HEK293 (cell line): ENCODE data around the gene SNX6.
"Not testable (repeated sequence)": the region's sequence is repeated elsewhere in the genome, so short reads cannot be mapped to it uniquely, and the experiment has no call there.

Source experiments
- CTCF ChIA-PET: fragments of 350-600 bp; formaldehyde crosslinking; extraction: SDS; loops from one replicate; lab custom pipeline; 2021; ENCODE audit warnings: antibody characterized with exemption; lab: Yijun Ruan, JAX
- POLR2A ChIA-PET: fragments of 300-600 bp; formaldehyde crosslinking; extraction: SDS; loops from one replicate; lab custom pipeline; 2020; ENCODE audit warnings: antibody characterized with exemption, inconsistent platforms; lab: Yijun Ruan, JAX
- H3K27ac ChIP-seq: fragments of 200-500 bp; sonication (Bioruptor generic); 2 replicates; pipeline ENCODE4 v1.5.1; 2014; ENCODE audit warnings: low read depth, low read length, control low read depth, inconsistent platforms; ENCODE audit errors: extremely low read depth
- H3K36me3 ChIP-seq, 2 experiments: fragments of 200-500 bp in 1 of 2; sonication (Bioruptor generic) in 1 of 2; 1 replicate in 1 of 2; 2 replicates in 1 of 2; pipeline ENCODE4 v1.5.1; 2014 to 2017; ENCODE audit warnings: inconsistent platforms in 2 of 2, low read length in 2 of 2; ENCODE audit not compliant: control insufficient read depth in 2 of 2, insufficient read depth in 1 of 2
- H3K4me1 ChIP-seq: fragments of 200-500 bp; sonication (Bioruptor generic); 2 replicates; pipeline ENCODE4 v1.5.1; 2014; ENCODE audit warnings: mild to moderate bottlenecking, low read length, inconsistent platforms; ENCODE audit not compliant: control insufficient read depth, insufficient read depth
- H3K4me3 ChIP-seq: 2 replicates; pipeline ENCODE4 v1.5.1; 2011; ENCODE audit warnings: low read depth, mild to moderate bottlenecking, control low read depth, low read length, moderate library complexity
- H3K9me3 ChIP-seq: fragments of 200-500 bp; sonication (Bioruptor generic); 2 replicates; pipeline ENCODE4 v1.5.1; 2014; ENCODE audit warnings: low read depth, low read length, inconsistent platforms; ENCODE audit not compliant: control insufficient read depth, insufficient read depth
- GLI4 ChIP-seq: fragments of 450-650 bp; formaldehyde crosslinking; IDR thresholded peaks from 2 replicates; pipeline ENCODE4 v1.5.1; 2016; ENCODE audit warnings: missing biosample characterization, missing genetic modification characterization
- GLIS1 ChIP-seq: fragments of 450-650 bp; formaldehyde crosslinking; IDR thresholded peaks from 2 replicates; pipeline ENCODE4 v1.5.1; 2016; ENCODE audit warnings: missing biosample characterization, missing genetic modification characterization
- KLF16 ChIP-seq: fragments of 450-650 bp; formaldehyde crosslinking; IDR thresholded peaks from 2 replicates; pipeline ENCODE4 v1.5.1; 2017; ENCODE audit warnings: missing biosample characterization, missing genetic modification characterization
- KLF7 ChIP-seq: fragments of 450-650 bp; formaldehyde crosslinking; IDR thresholded peaks from 2 replicates; pipeline ENCODE4 v1.5.1; 2016; ENCODE audit warnings: missing biosample characterization, missing genetic modification characterization, borderline replicate concordance
- KLF9 ChIP-seq: fragments of 450-650 bp; formaldehyde crosslinking; IDR thresholded peaks from 2 replicates; pipeline ENCODE4 v1.5.1; 2016; ENCODE audit warnings: missing biosample characterization, missing genetic modification characterization, low read depth
- PRDM1 ChIP-seq: fragments of 450-650 bp; formaldehyde crosslinking; IDR thresholded peaks from 2 replicates; pipeline ENCODE4; 2016; ENCODE audit warnings: missing biosample characterization, missing genetic modification characterization
- SCRT2 ChIP-seq: fragments of 450-650 bp; formaldehyde crosslinking; IDR thresholded peaks from 2 replicates; pipeline ENCODE4 v1.5.1; 2016; ENCODE audit warnings: missing biosample characterization, missing genetic modification characterization
- ZBTB7A ChIP-seq: fragments of 450-650 bp; formaldehyde crosslinking; IDR thresholded peaks from 2 replicates; pipeline ENCODE4 v1.5.1; 2016; ENCODE audit warnings: low read depth, missing biosample characterization, missing genetic modification characterization
- ZBTB8A ChIP-seq: fragments of 450-650 bp; formaldehyde crosslinking; IDR thresholded peaks from 2 replicates; pipeline ENCODE4 v1.5.1; 2016; ENCODE audit warnings: missing biosample characterization, missing genetic modification characterization
- ZFP69B ChIP-seq: fragments of 450-650 bp; formaldehyde crosslinking; IDR thresholded peaks from 2 replicates; pipeline ENCODE4 v1.5.1; 2016; ENCODE audit warnings: missing biosample characterization, missing genetic modification characterization
- ZNF114 ChIP-seq: fragments of 450-650 bp; formaldehyde crosslinking; IDR thresholded peaks from 2 replicates; pipeline ENCODE4 v1.5.0; 2017; ENCODE audit warnings: missing biosample characterization, missing genetic modification characterization
- ZNF155 ChIP-seq: fragments of 450-650 bp; formaldehyde crosslinking; IDR thresholded peaks from 2 replicates; pipeline ENCODE4 v1.5.1; 2016; ENCODE audit warnings: missing biosample characterization, missing genetic modification characterization
- ZNF157 ChIP-seq: fragments of 450-650 bp; formaldehyde crosslinking; IDR thresholded peaks from 2 replicates; pipeline ENCODE4 v1.5.1; 2016; ENCODE audit warnings: missing biosample characterization, missing genetic modification characterization
- ZNF16 ChIP-seq: fragments of 450-650 bp; formaldehyde crosslinking; IDR thresholded peaks from 2 replicates; pipeline ENCODE4 v1.5.1; 2016; ENCODE audit warnings: low read depth, missing biosample characterization, missing genetic modification characterization
- ZNF175 ChIP-seq: fragments of 450-650 bp; formaldehyde crosslinking; IDR thresholded peaks from 2 replicates; pipeline ENCODE4 v1.5.1; 2016; ENCODE audit warnings: missing biosample characterization, missing genetic modification characterization
- ZNF184 ChIP-seq: fragments of 450-650 bp; IDR thresholded peaks from 2 replicates; pipeline ENCODE4 v1.5.1; 2018; ENCODE audit warnings: missing biosample characterization, mild to moderate bottlenecking, missing genetic modification characterization
- ZNF223 ChIP-seq: fragments of 450-650 bp; formaldehyde crosslinking; IDR thresholded peaks from 2 replicates; pipeline ENCODE4 v1.5.1; 2016; ENCODE audit warnings: missing biosample characterization, missing genetic modification characterization
- ZNF350 ChIP-seq: fragments of 450-650 bp; formaldehyde crosslinking; IDR thresholded peaks from 2 replicates; pipeline ENCODE4 v1.5.0; 2017; ENCODE audit warnings: missing biosample characterization, mild to moderate bottlenecking, missing genetic modification characterization
- ZNF366 ChIP-seq: fragments of 450-650 bp; formaldehyde crosslinking; conservative IDR thresholded peaks from 2 replicates; pipeline ENCODE4 v1.5.1; 2016; ENCODE audit warnings: missing biosample characterization, missing genetic modification characterization
- ZNF560 ChIP-seq: fragments of 450-650 bp; formaldehyde crosslinking; IDR thresholded peaks from 2 replicates; pipeline ENCODE4 v1.5.1; 2017; ENCODE audit warnings: missing biosample characterization, missing genetic modification characterization, borderline replicate concordance
- ZNF626 ChIP-seq: fragments of 450-650 bp; sonication (Bioruptor Pico); formaldehyde crosslinking; IDR thresholded peaks from 2 replicates; pipeline ENCODE4 v1.5.1; 2018; ENCODE audit warnings: missing biosample characterization, missing genetic modification characterization, inconsistent platforms
- ZNF76 ChIP-seq: fragments of 450-650 bp; formaldehyde crosslinking; IDR thresholded peaks from 2 replicates; pipeline ENCODE4; 2016; ENCODE audit warnings: low read depth, missing biosample characterization, missing genetic modification characterization, borderline replicate concordance
- TF ChIP-seq, protein P1 (sequence below): fragments of 450-650 bp; formaldehyde crosslinking; IDR thresholded peaks from 2 replicates; pipeline ENCODE4 v1.5.1; 2016; ENCODE audit warnings: missing biosample characterization, missing genetic modification characterization

The SNX6 gene

DNA sequence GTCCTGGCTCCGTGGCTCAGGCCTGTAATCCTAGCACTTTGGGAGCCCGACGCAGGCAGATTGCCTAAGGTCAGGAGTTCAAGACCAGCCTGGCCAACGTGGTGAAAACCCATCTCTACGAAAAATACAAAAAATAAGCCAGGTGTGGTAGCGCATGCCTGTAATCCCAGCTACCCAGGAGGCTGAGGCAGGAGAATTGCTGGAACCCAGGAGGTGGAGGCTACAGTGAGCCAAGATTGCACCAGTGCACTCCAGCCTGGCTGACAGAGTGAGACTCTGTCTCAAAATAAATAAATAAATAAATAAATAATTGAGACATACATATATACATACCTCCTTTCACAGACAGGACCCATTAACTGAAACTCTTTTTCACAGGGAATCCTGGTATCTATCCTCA, 91.9 kb downstream of the SNX6 start:
- Histone ChIP-seq H3K36me3 (peaks cover 27 to 29% of the 10 kb centered on the region in 2 experiments), H3K4me3 (peak overlapping the region; percentile 93)
- H3K27ac ChIP-seq, POLR2A ChIA-PET, H3K4me1 ChIP-seq, CTCF ChIA-PET, H3K9me3 ChIP-seq: not testable (repeated sequence)
- TF ChIP-seq GLIS1 (tag by site-specific recombination): peak; percentile 56

DNA sequence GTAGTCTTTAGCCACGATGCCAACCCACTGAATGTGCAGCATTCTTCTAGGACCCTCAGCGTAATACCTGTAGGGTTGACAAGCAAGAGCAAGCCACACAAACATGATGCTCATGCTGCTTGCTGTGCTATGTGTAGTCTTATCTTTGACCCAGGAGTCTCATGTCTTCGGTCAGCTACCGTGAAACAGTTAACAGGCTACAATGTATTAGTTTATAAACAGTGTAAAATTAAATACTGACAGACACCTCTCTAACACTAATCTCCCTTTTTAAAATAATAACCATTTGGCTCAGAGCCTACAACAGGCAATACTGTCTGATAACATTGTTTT, 92.3 kb downstream of the SNX6 start:
- H3K9me3 ChIP-seq: no peaks in the 10 kb centered on the region
- H3K4me1 ChIP-seq: 0 out of 2 replicates have a peak, but pooled peaks cover 2% of the 10 kb centered on the region
- H3K27ac ChIP-seq: no peak overlapping the region
- ChIA-PET POLR2A (no interaction called here), CTCF (interaction anchor here (0.6 kb wide), 1 partner anchor 8 kb away, joined by 3 read pairs; no protein-coding TSS in a partner anchor)
- no peak overlapping the region; the same call in 1 of the 2 replicates for H3K4me3 ChIP-seq
- no peak for TF ChIP-seq ZNF175 (tag by site-specific recombination)
- TF ChIP-seq SCRT2 (tag by site-specific recombination): no peak
- TF ChIP-seq ZNF350 (tag by site-specific recombination): no peak
- TF ChIP-seq KLF9 (tag by site-specific recombination): no peak
- no peak for TF ChIP-seq ZNF157 (tag by site-specific recombination)
- TF ChIP-seq ZBTB7A: no peak
- no peak for TF ChIP-seq ZNF184 (tag by site-specific recombination)
- no peak for TF ChIP-seq ZNF223 (tag by site-specific recombination)
- TF ChIP-seq KLF7 (tag by site-specific recombination): no peak
- no peak for TF ChIP-seq GLI4
- TF ChIP-seq ZNF16 (tag by site-specific recombination): no peak
- no peak for TF ChIP-seq ZBTB8A (tag by site-specific recombination)
- TF ChIP-seq ZNF76 (tag by site-specific recombination): no peak
- peaks cover 31 to 34% of the 10 kb centered on the region in 2 experiments for H3K36me3 ChIP-seq

DNA sequence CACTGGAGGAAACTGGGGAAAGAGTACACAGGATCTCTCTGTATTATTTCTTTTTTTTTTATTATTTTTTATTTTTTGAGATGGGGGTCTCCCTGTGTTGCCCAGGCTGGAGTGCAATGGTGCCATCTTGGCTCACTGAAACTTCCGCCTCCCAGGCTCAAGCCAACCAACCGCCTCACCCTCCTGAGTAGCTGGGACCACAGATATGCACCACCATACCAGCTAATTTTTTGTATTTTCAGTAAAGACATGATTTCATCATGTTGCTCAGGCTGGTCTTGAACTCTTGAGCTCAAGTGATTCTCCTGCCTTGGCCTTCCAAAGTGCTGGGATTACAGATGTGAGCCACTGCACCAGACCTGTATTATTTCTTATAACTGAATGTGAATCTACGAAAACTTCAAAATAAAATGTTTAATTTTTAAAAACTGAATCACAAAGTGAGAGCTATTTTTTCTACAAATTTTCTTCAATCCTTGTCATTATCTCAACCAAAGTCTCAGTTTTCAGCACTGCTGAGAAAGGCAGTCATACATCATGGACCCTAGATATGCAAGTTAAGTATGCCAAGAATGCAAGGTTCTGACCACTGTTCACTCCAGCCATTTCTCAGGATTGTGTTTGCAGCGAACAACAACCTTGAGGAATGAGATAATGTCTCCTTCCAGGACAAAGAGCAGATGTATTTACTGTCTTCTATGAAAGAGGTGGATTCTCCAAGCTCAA, 92.8 kb downstream of the SNX6 start:
- Histone ChIP-seq H3K36me3 (peaks cover 36 to 39% of the 10 kb centered on the region in 2 experiments), H3K27ac (no peak overlapping the region), H3K4me1 (0 out of 2 replicates have a peak, but pooled peaks cover 2% of the 10 kb centered on the region), H3K4me3 (no peak overlapping the region; the same call in 1 of the 2 replicates), H3K9me3 (no peaks in the 10 kb centered on the region)
- POLR2A ChIA-PET: no interaction called here
- CTCF ChIA-PET: interaction anchor here (0.6 to 1.7 kb wide), 4 partner anchors 8 to 219 kb away, joined by 3 to 5 read pairs (median 4); no protein-coding TSS in a partner anchor
- TF ChIP-seq ZNF560 (tag by site-specific recombination) (no peak), ZNF626 (tag by site-specific recombination) (no peak), KLF16 (no peak)

DNA sequence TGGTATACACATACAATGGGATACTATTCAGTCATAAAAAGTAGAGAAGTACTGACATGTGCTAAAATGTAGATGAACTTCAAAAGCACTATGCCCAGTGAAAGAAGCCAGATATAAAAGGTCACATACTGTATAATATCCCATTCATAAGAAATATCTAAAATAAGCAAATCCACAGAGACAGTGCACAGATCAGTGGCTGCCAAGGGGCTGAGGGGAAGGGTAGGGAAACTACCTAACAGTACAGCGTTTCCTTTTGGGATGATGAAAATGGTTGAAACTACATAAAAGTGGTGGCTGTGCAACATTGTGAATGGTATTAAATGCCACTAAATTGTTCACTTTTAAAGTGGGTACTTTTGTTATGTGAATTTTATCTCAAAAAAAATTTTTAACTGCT, 102.4 kb downstream of the SNX6 start:
- TF ChIP-seq ZNF114 (tag by site-specific recombination): no peak
- no peak for TF ChIP-seq KLF16
- TF ChIP-seq ZNF366 (tag by site-specific recombination): no peak
- TF ChIP-seq, protein P1, sequence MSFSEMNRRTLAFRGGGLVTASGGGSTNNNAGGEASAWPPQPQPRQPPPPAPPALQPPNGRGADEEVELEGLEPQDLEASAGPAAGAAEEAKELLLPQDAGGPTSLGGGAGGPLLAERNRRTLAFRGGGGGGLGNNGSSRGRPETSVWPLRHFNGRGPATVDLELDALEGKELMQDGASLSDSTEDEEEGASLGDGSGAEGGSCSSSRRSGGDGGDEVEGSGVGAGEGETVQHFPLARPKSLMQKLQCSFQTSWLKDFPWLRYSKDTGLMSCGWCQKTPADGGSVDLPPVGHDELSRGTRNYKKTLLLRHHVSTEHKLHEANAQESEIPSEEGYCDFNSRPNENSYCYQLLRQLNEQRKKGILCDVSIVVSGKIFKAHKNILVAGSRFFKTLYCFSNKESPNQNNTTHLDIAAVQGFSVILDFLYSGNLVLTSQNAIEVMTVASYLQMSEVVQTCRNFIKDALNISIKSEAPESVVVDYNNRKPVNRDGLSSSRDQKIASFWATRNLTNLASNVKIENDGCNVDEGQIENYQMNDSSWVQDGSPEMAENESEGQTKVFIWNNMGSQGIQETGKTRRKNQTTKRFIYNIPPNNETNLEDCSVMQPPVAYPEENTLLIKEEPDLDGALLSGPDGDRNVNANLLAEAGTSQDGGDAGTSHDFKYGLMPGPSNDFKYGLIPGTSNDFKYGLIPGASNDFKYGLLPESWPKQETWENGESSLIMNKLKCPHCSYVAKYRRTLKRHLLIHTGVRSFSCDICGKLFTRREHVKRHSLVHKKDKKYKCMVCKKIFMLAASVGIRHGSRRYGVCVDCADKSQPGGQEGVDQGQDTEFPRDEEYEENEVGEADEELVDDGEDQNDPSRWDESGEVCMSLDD: no peak
- TF ChIP-seq ZFP69B (tag by site-specific recombination): no peak
- no peak for TF ChIP-seq ZNF155
- no peak for TF ChIP-seq PRDM1 (tag by site-specific recombination)
- ChIA-PET POLR2A (no interaction called here), CTCF (no interaction called here)
- no peaks in the 10 kb centered on the region for H3K9me3 ChIP-seq
- no peaks in the 10 kb centered on the region for H3K4me1 ChIP-seq
- H3K4me3 ChIP-seq: no peak overlapping the region
- no peak overlapping the region for H3K27ac ChIP-seq
- H3K36me3 ChIP-seq: peaks cover 77 to 85% of the 10 kb centered on the region in 2 experiments

DNA sequence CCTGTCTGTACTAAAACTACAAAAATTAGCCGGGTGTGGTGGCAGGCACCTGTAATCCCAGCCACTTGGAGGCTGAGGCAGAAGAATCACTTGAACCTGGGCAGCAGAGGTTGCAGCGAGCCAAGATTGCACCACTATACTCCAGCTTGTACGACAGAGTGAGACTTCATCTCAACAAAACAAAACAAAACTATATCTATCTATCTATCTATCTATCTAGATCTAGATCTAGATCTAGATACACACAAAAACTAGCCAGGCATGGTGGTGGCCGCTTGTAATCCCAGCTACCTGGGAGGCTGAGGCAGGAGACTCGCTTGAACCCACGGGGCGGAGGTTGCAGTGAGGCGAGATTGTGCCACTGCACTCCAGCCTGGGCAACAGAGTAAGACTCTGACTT, 105.7 kb downstream of the SNX6 start:
- H3K27ac ChIP-seq, POLR2A ChIA-PET, H3K4me3 ChIP-seq, H3K4me1 ChIP-seq, H3K9me3 ChIP-seq, CTCF ChIA-PET: not testable (repeated sequence)
- peaks cover 80 to 85% of the 10 kb centered on the region in 2 experiments for H3K36me3 ChIP-seq
